ENCODE results near the gene CARD14.

The CARD14 gene

GRCh38 chr17:80216473-80217456 lies 46.9 kb downstream of the CARD14 start:
- CTCF ChIA-PET = no interaction called here

GRCh38 chr17:80217703-80218362 lies 48.0 kb downstream of the CARD14 start:
- ChIA-PET POLR2A (interaction anchor here (2.3 kb wide), 1 partner anchor 72 kb away, joined by 8 read pairs; no protein-coding TSS in a partner anchor), CTCF (interaction anchor here (0.7 to 1.0 kb wide), 4 partner anchors 11 to 116 kb away, joined by 3 to 5 read pairs (median 4); partner anchors contain the start of gene GAA)
- no peak for TF ChIP-seq CTCF (IDR thresholded peaks at IDR 0.05; ENCODE audit: insufficient read depth, low read length, missing control alignments)
- H3K4me3 ChIP-seq (ENCODE audit: low read depth, low read length) = no peak overlapping the region
- DNase-seq (ENCODE audit: low read depth, low spot score) = no peak

More at GRCh38 chr17:80216473-80217456, 46.9 kb downstream of the CARD14 start:
- TF ChIP-seq CTCF (IDR thresholded peaks at IDR 0.05; ENCODE audit: insufficient read depth, low read length, missing control alignments) = no peak
- no peak for DNase-seq (ENCODE audit: low read depth, low spot score)
- no peak overlapping the region for H3K4me3 ChIP-seq (ENCODE audit: low read depth, low read length)
- POLR2A ChIA-PET = no interaction called here

GRCh38 chr17:80218391-80218790 lies 48.6 kb downstream of the CARD14 start:
- TF ChIP-seq CTCF (IDR thresholded peaks at IDR 0.05; ENCODE audit: insufficient read depth, low read length, missing control alignments) = no peak
- ChIA-PET CTCF (interaction anchor here (0.7 to 1.0 kb wide), 4 partner anchors 12 to 117 kb away, joined by 3 to 5 read pairs (median 4); partner anchors contain the start of gene GAA), POLR2A (interaction anchor here (2.3 kb wide), 1 partner anchor 73 kb away, joined by 8 read pairs; no protein-coding TSS in a partner anchor)
- DNase-seq (ENCODE audit: low read depth, low spot score) = no peak
- H3K4me3 ChIP-seq (ENCODE audit: low read depth, low read length) = no peak overlapping the region

- POLR2A ChIA-PET = interaction anchor here (2.3 kb wide), 1 partner anchor 74 kb away, joined by 8 read pairs; no protein-coding TSS in a partner anchor
- CTCF ChIA-PET = no interaction called here
- DNase-seq (ENCODE audit: low read depth, low spot score) = peak; percentile 17
- H3K4me3 ChIP-seq (ENCODE audit: low read depth, low read length) = peak overlapping the region; percentile 78
- TF ChIP-seq CTCF (IDR thresholded peaks at IDR 0.05; ENCODE audit: insufficient read depth, low read length, missing control alignments) = no peak
These were observed 49.4 kb downstream of the CARD14 start for GRCh38 chr17:80219013-80219762.

- POLR2A ChIA-PET = interaction anchor here (2.3 kb wide), 1 partner anchor 74 kb away, joined by 8 read pairs; no protein-coding TSS in a partner anchor
- CTCF ChIA-PET = no interaction called here
- peak overlapping the region; percentile 78 for H3K4me3 ChIP-seq (ENCODE audit: low read depth, low read length)
- no peak for TF ChIP-seq CTCF (IDR thresholded peaks at IDR 0.05; ENCODE audit: insufficient read depth, low read length, missing control alignments)
- no peak for DNase-seq (ENCODE audit: low read depth, low spot score)
These were observed 49.9 kb downstream of the CARD14 start for GRCh38 chr17:80219763-80220053.
